ENCODE data around the gene SNRK. TPM values are rescaled to one million over a fixed set of nuclear protein-coding genes. Genes with fewer than 3 reads are reported as not detected.
A peak's percentile ranks its signal among the peaks of the same experiment; 100 is the strongest.

The SNRK gene
- total RNA-seq, 1 donor from 2014 or later: 13.3 TPM

DNA sequence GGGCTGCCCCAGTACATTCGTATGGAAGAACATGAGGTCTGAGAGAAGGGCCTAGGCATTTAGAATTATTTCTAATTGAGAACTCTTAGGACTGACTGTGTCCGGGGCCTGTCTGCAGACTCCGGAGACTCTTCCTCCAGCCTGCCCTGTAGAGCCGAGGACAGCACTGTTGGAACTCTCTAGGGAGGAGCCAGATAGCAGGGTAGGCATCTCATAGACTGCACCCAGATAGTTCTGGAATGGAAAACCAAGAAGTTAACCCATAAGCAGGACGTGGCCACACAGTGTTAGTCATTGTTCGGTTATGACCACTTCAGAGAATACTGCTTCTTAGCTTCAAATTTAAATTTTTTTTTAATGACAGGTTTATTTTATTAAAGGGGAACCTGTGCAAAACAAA lies 59.5 kb downstream of the SNRK start:
- FAIRE-seq: no peak
- Histone ChIP-seq H2AFZ (ENCODE audit: low read depth, low read length) (no peak overlapping the region), H3K79me2 (ENCODE audit: insufficient read depth, low read length) (no peaks in the 10 kb centered on the region), H3K9ac (ENCODE audit: low read length) (no peak overlapping the region), H3K27me3 (ENCODE audit: insufficient read depth, low read length) (no peaks in the 10 kb centered on the region), H3K4me3 (ENCODE audit: insufficient read depth, low read depth, low read length) (no peak overlapping the region), H4K20me1 (ENCODE audit: insufficient read depth, low read length) (no peaks in the 10 kb centered on the region), H3K9me3 (ENCODE audit: insufficient read depth, low read depth, low read length) (no peaks in the 10 kb centered on the region), H3K36me3 (ENCODE audit: insufficient read depth, low read length) (peaks cover 12% of the 10 kb centered on the region), H3K4me1 (ENCODE audit: insufficient read depth, low read length) (peaks cover 5% of the 10 kb centered on the region), H3K27ac (ENCODE audit: low read depth, low read length) (no peak overlapping the region), H3K4me2 (ENCODE audit: low read length) (no peak overlapping the region)
- TF ChIP-seq, protein P1, sequence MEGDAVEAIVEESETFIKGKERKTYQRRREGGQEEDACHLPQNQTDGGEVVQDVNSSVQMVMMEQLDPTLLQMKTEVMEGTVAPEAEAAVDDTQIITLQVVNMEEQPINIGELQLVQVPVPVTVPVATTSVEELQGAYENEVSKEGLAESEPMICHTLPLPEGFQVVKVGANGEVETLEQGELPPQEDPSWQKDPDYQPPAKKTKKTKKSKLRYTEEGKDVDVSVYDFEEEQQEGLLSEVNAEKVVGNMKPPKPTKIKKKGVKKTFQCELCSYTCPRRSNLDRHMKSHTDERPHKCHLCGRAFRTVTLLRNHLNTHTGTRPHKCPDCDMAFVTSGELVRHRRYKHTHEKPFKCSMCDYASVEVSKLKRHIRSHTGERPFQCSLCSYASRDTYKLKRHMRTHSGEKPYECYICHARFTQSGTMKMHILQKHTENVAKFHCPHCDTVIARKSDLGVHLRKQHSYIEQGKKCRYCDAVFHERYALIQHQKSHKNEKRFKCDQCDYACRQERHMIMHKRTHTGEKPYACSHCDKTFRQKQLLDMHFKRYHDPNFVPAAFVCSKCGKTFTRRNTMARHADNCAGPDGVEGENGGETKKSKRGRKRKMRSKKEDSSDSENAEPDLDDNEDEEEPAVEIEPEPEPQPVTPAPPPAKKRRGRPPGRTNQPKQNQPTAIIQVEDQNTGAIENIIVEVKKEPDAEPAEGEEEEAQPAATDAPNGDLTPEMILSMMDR (IDR thresholded peaks at IDR 0.05; ENCODE audit: insufficient read depth, low read depth, low read length): no peak
- TF ChIP-seq EZH2 (IDR thresholded peaks at IDR 0.05; ENCODE audit: insufficient read depth, low read length): no peak
- Mint-ChIP-seq H3K27ac (ENCODE audit: unreplicated experiment) (peak overlapping the region; percentile 81), H3K4me3 (ENCODE audit: unreplicated experiment) (no peak overlapping the region), H3K36me3 (ENCODE audit: low read depth, unreplicated experiment) (peaks cover 20% of the 10 kb centered on the region), H3K27me3 (ENCODE audit: low read depth, unreplicated experiment) (no peaks in the 10 kb centered on the region), H3K9me3 (ENCODE audit: unreplicated experiment) (no peaks in the 10 kb centered on the region), H3K4me1 (ENCODE audit: low read depth, unreplicated experiment) (peaks cover 30% of the 10 kb centered on the region)
- peak; percentile 72 for DNase-seq (ENCODE audit: low read depth)

DNA sequence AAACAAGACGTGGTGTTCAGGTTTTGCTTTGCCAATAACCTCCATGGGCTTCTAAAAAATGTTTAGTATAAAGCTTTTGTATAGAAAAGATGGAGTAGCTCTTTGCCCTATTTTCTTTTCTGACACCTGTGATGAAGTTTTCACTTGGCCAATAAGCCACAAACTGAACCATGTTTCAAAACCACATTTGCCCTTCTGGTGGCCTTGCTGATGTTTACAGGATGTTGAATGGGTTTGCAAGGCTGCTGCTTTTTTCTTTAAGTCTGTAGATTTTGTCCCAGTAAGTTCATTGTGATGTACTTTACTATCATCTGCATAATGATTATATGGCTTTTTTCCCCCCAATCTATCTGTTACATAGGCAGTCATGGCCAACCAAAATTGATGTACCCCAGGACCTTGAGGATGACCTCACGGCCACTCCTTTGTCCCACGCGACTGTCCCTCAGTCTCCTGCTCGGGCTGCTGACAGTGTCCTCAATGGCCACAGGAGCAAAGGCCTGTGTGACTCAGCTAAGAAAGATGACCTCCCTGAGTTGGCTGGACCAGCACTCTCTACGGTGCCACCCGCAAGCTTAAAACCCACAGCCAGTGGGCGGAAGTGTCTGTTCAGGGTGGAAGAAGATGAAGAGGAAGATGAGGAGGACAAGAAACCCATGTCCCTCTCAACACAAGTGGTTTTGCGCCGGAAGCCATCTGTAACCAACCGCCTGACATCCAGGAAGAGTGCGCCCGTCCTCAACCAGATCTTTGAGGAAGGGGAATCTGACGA lies 60.8 kb downstream of the SNRK start:
- H4K20me1 ChIP-seq (ENCODE audit: insufficient read depth, low read length): no peaks in the 10 kb centered on the region
- H3K27me3 Mint-ChIP-seq (ENCODE audit: low read depth, unreplicated experiment): no peaks in the 10 kb centered on the region
- H3K27me3 ChIP-seq (ENCODE audit: insufficient read depth, low read length): no peaks in the 10 kb centered on the region
- H3K36me3 ChIP-seq (ENCODE audit: insufficient read depth, low read length): peaks cover 12% of the 10 kb centered on the region
- H3K4me2 ChIP-seq (ENCODE audit: low read length): no peak overlapping the region
- H3K9me3 ChIP-seq (ENCODE audit: insufficient read depth, low read depth, low read length): no peaks in the 10 kb centered on the region
- H3K4me1 Mint-ChIP-seq (ENCODE audit: low read depth, unreplicated experiment): peaks cover 30% of the 10 kb centered on the region
- H3K4me1 ChIP-seq (ENCODE audit: insufficient read depth, low read length): peaks cover 5% of the 10 kb centered on the region
- H3K4me3 ChIP-seq (ENCODE audit: insufficient read depth, low read depth, low read length): no peak overlapping the region
- TF ChIP-seq, protein P1 (IDR thresholded peaks at IDR 0.05; ENCODE audit: insufficient read depth, low read depth, low read length): no peak
- no peak for TF ChIP-seq EZH2 (IDR thresholded peaks at IDR 0.05; ENCODE audit: insufficient read depth, low read length)
- no peak overlapping the region for H2AFZ ChIP-seq (ENCODE audit: low read depth, low read length)
- H3K36me3 Mint-ChIP-seq (ENCODE audit: low read depth, unreplicated experiment): peaks cover 23% of the 10 kb centered on the region
- DNase-seq (ENCODE audit: low read depth): peak; percentile 27
- H3K27ac ChIP-seq (ENCODE audit: low read depth, low read length): no peak overlapping the region
- H3K79me2 ChIP-seq (ENCODE audit: insufficient read depth, low read length): no peaks in the 10 kb centered on the region
- no peak for FAIRE-seq
- H3K4me3 Mint-ChIP-seq (ENCODE audit: unreplicated experiment): no peak overlapping the region
- no peaks in the 10 kb centered on the region for H3K9me3 Mint-ChIP-seq (ENCODE audit: unreplicated experiment)
- H3K27ac Mint-ChIP-seq (ENCODE audit: unreplicated experiment): no peak overlapping the region
- no peak overlapping the region for H3K9ac ChIP-seq (ENCODE audit: low read length)

DNA sequence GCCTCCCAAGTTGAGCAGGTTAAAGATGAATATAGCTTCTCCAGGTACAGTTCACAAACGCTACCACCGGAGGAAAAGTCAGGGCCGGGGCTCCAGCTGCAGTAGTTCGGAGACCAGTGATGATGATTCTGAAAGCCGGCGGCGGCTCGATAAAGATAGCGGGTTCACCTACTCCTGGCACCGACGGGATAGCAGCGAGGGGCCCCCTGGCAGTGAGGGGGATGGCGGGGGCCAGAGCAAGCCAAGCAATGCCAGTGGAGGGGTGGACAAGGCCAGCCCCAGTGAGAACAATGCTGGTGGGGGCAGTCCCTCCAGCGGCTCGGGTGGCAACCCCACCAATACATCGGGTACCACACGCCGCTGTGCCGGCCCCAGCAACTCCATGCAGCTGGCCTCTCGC lies 61.4 kb downstream of the SNRK start:
- Histone ChIP-seq H3K4me3 (ENCODE audit: insufficient read depth, low read depth, low read length) (no peak overlapping the region), H2AFZ (ENCODE audit: low read depth, low read length) (no peak overlapping the region), H3K4me1 (ENCODE audit: insufficient read depth, low read length) (peaks cover 5% of the 10 kb centered on the region), H3K36me3 (ENCODE audit: insufficient read depth, low read length) (peaks cover 11% of the 10 kb centered on the region), H3K9me3 (ENCODE audit: insufficient read depth, low read depth, low read length) (no peaks in the 10 kb centered on the region), H3K9ac (ENCODE audit: low read length) (no peak overlapping the region), H3K4me2 (ENCODE audit: low read length) (no peak overlapping the region), H4K20me1 (ENCODE audit: insufficient read depth, low read length) (no peaks in the 10 kb centered on the region), H3K79me2 (ENCODE audit: insufficient read depth, low read length) (no peaks in the 10 kb centered on the region), H3K27me3 (ENCODE audit: insufficient read depth, low read length) (no peaks in the 10 kb centered on the region), H3K27ac (ENCODE audit: low read depth, low read length) (no peak overlapping the region)
- no peak for TF ChIP-seq EZH2 (IDR thresholded peaks at IDR 0.05; ENCODE audit: insufficient read depth, low read length)
- TF ChIP-seq, protein P1 (IDR thresholded peaks at IDR 0.05; ENCODE audit: insufficient read depth, low read depth, low read length): no peak
- no peaks in the 10 kb centered on the region for H3K27me3 Mint-ChIP-seq (ENCODE audit: low read depth, unreplicated experiment)
- H3K4me3 Mint-ChIP-seq (ENCODE audit: unreplicated experiment): no peak overlapping the region
- no peaks in the 10 kb centered on the region for H3K9me3 Mint-ChIP-seq (ENCODE audit: unreplicated experiment)
- no peak for DNase-seq (ENCODE audit: low read depth)
- H3K4me1 Mint-ChIP-seq (ENCODE audit: low read depth, unreplicated experiment): peaks cover 30% of the 10 kb centered on the region
- no peak overlapping the region for H3K27ac Mint-ChIP-seq (ENCODE audit: unreplicated experiment)
- FAIRE-seq: no peak
- H3K36me3 Mint-ChIP-seq (ENCODE audit: low read depth, unreplicated experiment): peaks cover 23% of the 10 kb centered on the region
